Esophagus muscularis mucosa (tissue), 4 donors: ENCODE results near the gene XYLT1. TPM values are rescaled to one million over a fixed set of nuclear protein-coding genes. Genes with fewer than 3 reads are reported as not detected.
A peak's percentile ranks its signal among the peaks of the same experiment; 100 is the strongest.

ENCODE experiments used
- DNase-seq: peaks from one replicate; pipeline ENCODE4 v3.0.0-alpha.2; 2017; ENCODE audit errors: extremely low spot score
- H3K27ac ChIP-seq, 4 donors: fragments of 200-600 bp; sonication (generic); replicated peaks in 1 of 4; 1 replicate in 3 of 4; 2 replicates in 1 of 4; pipeline ENCODE4 v1.5.1; 2016 to 2019; ENCODE audit warnings: mild to moderate bottlenecking in 1 of 4
- H3K27me3 ChIP-seq, 4 donors: fragments of 200-600 bp; sonication (generic); one replicate each; pipeline versions ENCODE4 v1.5.1 to v1.6.0; 2016 to 2019
- H3K36me3 ChIP-seq, 4 donors: fragments of 200-600 bp; sonication (generic); one replicate each; pipeline ENCODE4 v1.5.1; 2016 to 2019
- H3K4me1 ChIP-seq, 4 donors: fragments of 200-600 bp; sonication (generic); one replicate each; pipeline ENCODE4 v1.5.1; 2016 to 2019
- H3K4me3 ChIP-seq, 4 donors: fragments of 200-600 bp; sonication (generic); 1 replicate in 2 of 4; 2 replicates in 2 of 4; pipeline ENCODE4 v1.5.1; 2016 to 2019; ENCODE audit warnings: mild to moderate bottlenecking in 4 of 4, moderate library complexity in 1 of 4
- H3K9me3 ChIP-seq, 4 donors: fragments of 200-600 bp; sonication (generic); 1 replicate in 3 of 4; 2 replicates in 1 of 4; pipeline ENCODE4 v1.5.1; 2016 to 2019
- EP300 ChIP-seq: sonication (generic); formaldehyde crosslinking; IDR thresholded peaks from one replicate; pipeline ENCODE4 v1.6.1; 2017; ENCODE audit warnings: antibody characterized with exemption
- POLR2A ChIP-seq: fragments of 450-650 bp; IDR thresholded peaks from one replicate; pipeline ENCODE4 v1.6.1; 2017; ENCODE audit warnings: antibody characterized with exemption, moderate library complexity, mild to moderate bottlenecking, low read depth
- POLR2AphosphoS5 ChIP-seq, 2 donors: sonication (generic); formaldehyde crosslinking; IDR thresholded peaks; one replicate each; pipeline ENCODE4 v1.6.1; 2017; ENCODE audit warnings: antibody characterized with exemption in 2 of 2
- WGBS: methylation state at CpG from one replicate; pipeline ENCODE4 v1.1.5; 2018; 5-methylcytosine and 5-hydroxymethylcytosine counted together
- intact Hi-C: fragments of 100-400 bp; cut with DNase I; formaldehyde crosslinking; loops from one replicate; pipeline ENCODE4 v1.15.1; 2023
- total RNA-seq, 4 donors: library from RNA; depleted of rRNA; stranded (reverse); fragments of >200 nt; gene quantifications; one replicate each; pipeline versions ENCODE4 v1.1.0 to v1.2.1, GENCODE V29; 2016
- TF ChIP-seq, protein P1 (sequence below), 3 experiments: fragments of 200-600 bp in 2 of 3; fragments of 450-650 bp in 1 of 3; sonication (generic) in 2 of 3; IDR thresholded peaks; one replicate each; pipeline ENCODE4 v1.5.1; 2017 to 2019; ENCODE audit warnings: antibody characterized with exemption in 3 of 3, mild to moderate bottlenecking in 2 of 3, moderate library complexity in 1 of 3

XYLT1 gene
- total RNA-seq, 4 donors from 2014 or later = 25.2 to 57.1 (median 33.5) TPM

DNA sequence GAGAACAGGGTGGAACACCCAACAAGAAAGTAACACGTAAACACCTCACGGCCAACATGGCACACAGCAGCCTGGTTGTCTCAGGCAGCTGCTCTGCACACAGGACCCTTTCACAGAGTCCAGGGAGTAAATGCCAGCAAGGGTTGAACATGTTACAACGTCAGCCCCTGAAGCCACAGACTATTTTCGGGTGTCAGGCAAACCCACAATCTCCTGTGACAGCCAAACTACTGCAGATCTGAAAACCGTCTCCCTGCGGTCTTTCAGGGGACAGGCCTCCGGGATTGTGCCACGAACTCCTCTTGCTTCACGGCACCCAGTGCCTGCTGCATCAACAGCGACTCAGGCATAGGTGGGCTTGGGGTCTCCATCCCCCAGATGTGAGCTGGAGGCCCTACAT, 127.7 kb downstream of the XYLT1 start:
- no peaks in the 10 kb centered on the region for H3K9me3 ChIP-seq
- no peaks in the 10 kb centered on the region for H3K36me3 ChIP-seq
- intact Hi-C loops = no loop called here
- no peak overlapping the region for H3K4me3 ChIP-seq
- no peak for TF ChIP-seq EP300
- peak in 1 of 2 donors; percentile 9 for TF ChIP-seq POLR2AphosphoS5 (IDR thresholded peaks at IDR 0.05)
- H3K27ac ChIP-seq = peak overlapping the region; percentile 88 to 93 (median 91)
- 76% methylated on average over 10 of the region's 10 CpGs for WGBS
- DNase-seq = no peak
- H3K4me1 ChIP-seq = peaks cover 44 to 85% (median 81%) of the 10 kb centered on the region in 4 donors
- no peaks in the 10 kb centered on the region for H3K27me3 ChIP-seq

DNA sequence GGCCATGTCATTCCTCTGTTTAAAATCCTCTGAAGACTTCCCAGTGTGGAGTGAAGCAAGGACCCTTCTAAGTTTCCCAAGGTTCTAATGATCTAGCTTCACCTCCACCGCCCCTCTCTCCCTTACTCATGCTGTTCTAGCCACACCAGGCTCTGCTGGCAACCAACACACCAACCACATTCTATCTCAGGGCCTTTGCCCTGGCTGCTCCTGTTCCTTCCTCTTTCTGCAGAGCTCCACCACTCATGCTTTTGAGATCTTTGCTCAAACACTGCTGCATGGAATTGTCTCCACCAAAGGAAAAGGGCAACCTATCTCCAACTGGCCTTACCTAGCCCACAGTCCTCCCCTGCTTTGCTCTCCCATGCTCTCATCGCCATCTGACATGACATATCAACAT, 128.7 kb downstream of the XYLT1 start:
- 85% methylated on average over 2 of the region's 2 CpGs for WGBS
- Histone ChIP-seq H3K27me3 (no peaks in the 10 kb centered on the region), H3K36me3 (no peaks in the 10 kb centered on the region), H3K27ac (peak overlapping the region; percentile 88 to 93 (median 91)), H3K4me3 (no peak overlapping the region), H3K9me3 (no peaks in the 10 kb centered on the region), H3K4me1 (peaks cover 34 to 76% (median 72%) of the 10 kb centered on the region in 4 donors)
- intact Hi-C loops = no loop called here
- no peak for DNase-seq
- TF ChIP-seq POLR2AphosphoS5 (IDR thresholded peaks at IDR 0.05) = no peak
- TF ChIP-seq, protein P1, sequence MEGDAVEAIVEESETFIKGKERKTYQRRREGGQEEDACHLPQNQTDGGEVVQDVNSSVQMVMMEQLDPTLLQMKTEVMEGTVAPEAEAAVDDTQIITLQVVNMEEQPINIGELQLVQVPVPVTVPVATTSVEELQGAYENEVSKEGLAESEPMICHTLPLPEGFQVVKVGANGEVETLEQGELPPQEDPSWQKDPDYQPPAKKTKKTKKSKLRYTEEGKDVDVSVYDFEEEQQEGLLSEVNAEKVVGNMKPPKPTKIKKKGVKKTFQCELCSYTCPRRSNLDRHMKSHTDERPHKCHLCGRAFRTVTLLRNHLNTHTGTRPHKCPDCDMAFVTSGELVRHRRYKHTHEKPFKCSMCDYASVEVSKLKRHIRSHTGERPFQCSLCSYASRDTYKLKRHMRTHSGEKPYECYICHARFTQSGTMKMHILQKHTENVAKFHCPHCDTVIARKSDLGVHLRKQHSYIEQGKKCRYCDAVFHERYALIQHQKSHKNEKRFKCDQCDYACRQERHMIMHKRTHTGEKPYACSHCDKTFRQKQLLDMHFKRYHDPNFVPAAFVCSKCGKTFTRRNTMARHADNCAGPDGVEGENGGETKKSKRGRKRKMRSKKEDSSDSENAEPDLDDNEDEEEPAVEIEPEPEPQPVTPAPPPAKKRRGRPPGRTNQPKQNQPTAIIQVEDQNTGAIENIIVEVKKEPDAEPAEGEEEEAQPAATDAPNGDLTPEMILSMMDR (IDR thresholded peaks at IDR 0.05) = no peak
- no peak for TF ChIP-seq POLR2A

DNA sequence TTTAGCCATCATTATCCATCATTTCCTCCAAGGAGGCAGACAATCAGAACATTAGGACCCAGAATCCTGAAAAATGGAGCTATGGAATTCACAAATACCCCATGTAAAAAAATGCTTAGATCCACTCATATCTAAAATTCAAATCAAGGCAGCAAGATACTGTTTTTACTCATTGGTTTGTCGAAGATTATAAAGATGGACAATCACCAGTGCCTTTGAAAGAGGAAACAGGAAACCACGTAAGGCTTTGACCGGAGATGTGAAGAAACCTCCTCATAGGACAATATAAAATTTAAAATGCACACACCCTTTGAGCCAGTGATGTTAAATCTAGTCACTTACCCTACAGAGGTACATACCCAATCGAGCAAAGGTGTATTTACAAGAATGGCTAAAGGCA, 130.0 kb downstream of the XYLT1 start:
- WGBS = 65% methylated on average over 4 of the region's 4 CpGs

DNA sequence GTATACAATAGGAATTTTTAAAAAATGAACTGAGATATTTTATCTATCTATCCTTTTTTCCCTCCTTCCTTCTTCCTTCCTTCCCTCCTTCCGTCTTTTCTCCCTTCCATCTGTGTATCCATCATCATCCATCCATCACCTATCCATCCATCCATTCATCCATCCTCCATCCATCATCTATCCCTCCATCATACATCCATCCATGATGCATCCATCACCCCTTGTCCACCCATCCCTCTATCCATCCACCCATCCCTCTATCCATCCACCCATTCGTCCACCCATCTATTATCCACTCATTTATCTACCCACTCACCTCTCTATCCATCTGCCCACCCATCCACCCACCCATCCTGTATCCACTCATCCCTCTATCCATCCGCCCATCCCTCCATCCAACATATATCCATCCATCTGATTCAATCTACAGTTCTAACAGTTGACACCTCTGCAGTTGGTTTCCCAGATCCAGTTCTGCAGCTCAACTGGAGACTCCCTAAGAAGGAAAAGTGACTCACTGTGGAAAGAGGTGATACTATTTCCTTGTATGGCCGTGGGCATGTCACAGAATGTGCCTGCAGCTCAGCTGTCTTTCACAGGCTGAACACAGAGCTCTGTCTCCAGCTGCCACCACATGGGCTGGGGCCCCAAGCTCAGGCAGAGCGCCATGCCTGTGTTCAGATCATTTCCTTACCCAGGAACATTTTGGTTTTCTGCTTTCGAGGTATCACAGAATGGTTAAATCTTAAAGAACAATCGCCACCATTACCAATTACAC, 130.8 kb downstream of the XYLT1 start:
- DNase-seq = no peak
- peak overlapping the region; percentile 78 to 93 (median 91) for H3K27ac ChIP-seq
- TF ChIP-seq POLR2AphosphoS5 (IDR thresholded peaks at IDR 0.05) = peak; percentile 92 to 93
- TF ChIP-seq POLR2A = no peak
- peak; percentile 54 for TF ChIP-seq EP300
- TF ChIP-seq, protein P1 (IDR thresholded peaks at IDR 0.05) = peak in 1 of 3 experiments; percentile 21

More for the DNA sequence above, 130.0 kb downstream of the XYLT1 start:
- TF ChIP-seq, protein P1 (IDR thresholded peaks at IDR 0.05) = no peak
- no peak for TF ChIP-seq EP300
- no peak for TF ChIP-seq POLR2A
- no peak for TF ChIP-seq POLR2AphosphoS5 (IDR thresholded peaks at IDR 0.05)
- Histone ChIP-seq H3K27ac (peak overlapping the region; percentile 78 to 93 (median 91)), H3K36me3 (no peaks in the 10 kb centered on the region), H3K27me3 (no peaks in the 10 kb centered on the region), H3K4me3 (no peak overlapping the region), H3K4me1 (peaks cover 21 to 76% (median 71%) of the 10 kb centered on the region in 4 donors), H3K9me3 (no peaks in the 10 kb centered on the region)
- DNase-seq = no peak
- intact Hi-C loops = no loop called here

DNA sequence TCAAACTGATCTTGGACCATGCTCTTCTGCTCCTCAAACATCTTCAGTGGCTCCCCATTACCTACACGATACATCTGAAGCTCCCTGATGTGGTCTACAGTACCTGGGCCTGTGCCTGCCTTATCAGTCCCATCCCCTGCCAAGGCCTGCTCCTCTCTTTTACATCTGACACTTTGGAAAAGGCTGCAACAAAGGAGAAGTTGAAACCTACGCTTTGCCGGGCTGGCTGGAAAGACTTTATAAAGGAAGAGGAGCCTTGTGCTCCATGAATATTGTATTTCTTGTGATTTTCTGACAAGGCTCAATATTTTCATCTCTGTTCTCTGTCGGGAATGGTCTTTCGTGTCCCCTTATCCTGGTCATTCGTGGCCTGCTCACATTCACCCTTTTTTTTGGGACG, 132.5 kb downstream of the XYLT1 start:
- Histone ChIP-seq H3K36me3 (no peaks in the 10 kb centered on the region), H3K9me3 (no peaks in the 10 kb centered on the region), H3K4me1 (peaks cover 1 to 68% (median 64%) of the 10 kb centered on the region in 4 donors), H3K27me3 (no peaks in the 10 kb centered on the region), H3K4me3 (no peak overlapping the region), H3K27ac (peak overlapping the region; percentile 70 to 93 (median 91))
- DNase-seq = no peak
- 93% methylated on average over 7 of the region's 7 CpGs for WGBS
- TF ChIP-seq, protein P1 (IDR thresholded peaks at IDR 0.05) = no peak
- TF ChIP-seq POLR2AphosphoS5 (IDR thresholded peaks at IDR 0.05) (no peak), POLR2A (no peak), EP300 (no peak)
- intact Hi-C loops = no loop called here

More for the DNA sequence above, 130.8 kb downstream of the XYLT1 start:
- Histone ChIP-seq H3K4me3 (no peak overlapping the region), H3K4me1 (peaks cover 15 to 70% (median 69%) of the 10 kb centered on the region in 4 donors), H3K9me3 (no peaks in the 10 kb centered on the region), H3K27me3 (no peaks in the 10 kb centered on the region), H3K36me3 (no peaks in the 10 kb centered on the region)
- intact Hi-C loops = no loop called here
- 78% methylated on average over 7 of the region's 7 CpGs for WGBS
